ENCODE measurements around the gene WDTC1. TPM values are rescaled to one million over a fixed set of nuclear protein-coding genes. Genes with fewer than 3 reads are reported as not detected.

The WDTC1 gene
- total and polyA plus RNA-seq, 9 of the 15 experiments (the other 6 are each of a cell fraction or from before 2014, with no cell fraction given): 0.18 to 32.3 (median 8.8) TPM

DNA sequence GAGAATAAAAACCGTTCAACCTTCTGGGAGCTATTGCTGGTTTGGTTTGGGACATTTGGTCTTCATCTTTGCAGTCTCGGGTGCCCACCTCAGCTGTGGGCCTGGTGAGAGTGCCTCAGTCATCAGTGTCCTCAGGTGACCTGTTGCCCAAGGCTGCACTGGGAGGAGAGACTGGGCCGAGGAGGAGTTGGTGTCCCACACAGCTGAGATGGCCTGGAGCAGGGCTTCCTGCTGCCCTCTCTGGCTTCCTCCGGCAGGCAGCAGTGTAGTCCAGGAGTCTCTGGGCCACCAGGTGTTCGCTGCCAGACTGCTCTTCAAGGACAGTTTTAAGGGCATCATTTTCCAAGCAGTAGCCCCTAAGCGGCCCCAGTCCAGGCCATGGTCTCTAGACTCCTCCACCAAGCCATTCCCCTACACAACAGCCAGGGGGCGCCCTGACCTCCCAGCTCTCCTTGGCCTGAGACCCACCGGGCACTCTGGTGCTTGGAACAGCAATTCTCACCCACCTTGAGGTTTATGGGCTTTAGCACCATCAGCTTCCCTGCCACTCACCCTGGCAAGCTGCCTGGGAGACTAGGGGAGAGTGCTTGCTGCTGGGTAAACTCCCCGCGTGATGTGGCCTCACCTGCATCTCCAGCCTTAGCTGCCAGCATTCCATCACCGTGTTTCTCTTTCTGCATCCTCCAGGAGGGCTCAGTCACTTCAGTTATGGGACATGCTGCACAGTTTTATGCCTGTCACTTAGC is 98.3 kb downstream of the WDTC1 start (continued):
- TF ChIP-seq, protein P1, sequence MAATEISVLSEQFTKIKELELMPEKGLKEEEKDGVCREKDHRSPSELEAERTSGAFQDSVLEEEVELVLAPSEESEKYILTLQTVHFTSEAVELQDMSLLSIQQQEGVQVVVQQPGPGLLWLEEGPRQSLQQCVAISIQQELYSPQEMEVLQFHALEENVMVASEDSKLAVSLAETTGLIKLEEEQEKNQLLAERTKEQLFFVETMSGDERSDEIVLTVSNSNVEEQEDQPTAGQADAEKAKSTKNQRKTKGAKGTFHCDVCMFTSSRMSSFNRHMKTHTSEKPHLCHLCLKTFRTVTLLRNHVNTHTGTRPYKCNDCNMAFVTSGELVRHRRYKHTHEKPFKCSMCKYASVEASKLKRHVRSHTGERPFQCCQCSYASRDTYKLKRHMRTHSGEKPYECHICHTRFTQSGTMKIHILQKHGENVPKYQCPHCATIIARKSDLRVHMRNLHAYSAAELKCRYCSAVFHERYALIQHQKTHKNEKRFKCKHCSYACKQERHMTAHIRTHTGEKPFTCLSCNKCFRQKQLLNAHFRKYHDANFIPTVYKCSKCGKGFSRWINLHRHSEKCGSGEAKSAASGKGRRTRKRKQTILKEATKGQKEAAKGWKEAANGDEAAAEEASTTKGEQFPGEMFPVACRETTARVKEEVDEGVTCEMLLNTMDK (IDR thresholded peaks at IDR 0.05; ENCODE audit: borderline replicate concordance, insufficient read depth, low read depth, low read length, poor library complexity, severe bottlenecking): peak; percentile 94
- TF ChIP-seq, protein P2, sequence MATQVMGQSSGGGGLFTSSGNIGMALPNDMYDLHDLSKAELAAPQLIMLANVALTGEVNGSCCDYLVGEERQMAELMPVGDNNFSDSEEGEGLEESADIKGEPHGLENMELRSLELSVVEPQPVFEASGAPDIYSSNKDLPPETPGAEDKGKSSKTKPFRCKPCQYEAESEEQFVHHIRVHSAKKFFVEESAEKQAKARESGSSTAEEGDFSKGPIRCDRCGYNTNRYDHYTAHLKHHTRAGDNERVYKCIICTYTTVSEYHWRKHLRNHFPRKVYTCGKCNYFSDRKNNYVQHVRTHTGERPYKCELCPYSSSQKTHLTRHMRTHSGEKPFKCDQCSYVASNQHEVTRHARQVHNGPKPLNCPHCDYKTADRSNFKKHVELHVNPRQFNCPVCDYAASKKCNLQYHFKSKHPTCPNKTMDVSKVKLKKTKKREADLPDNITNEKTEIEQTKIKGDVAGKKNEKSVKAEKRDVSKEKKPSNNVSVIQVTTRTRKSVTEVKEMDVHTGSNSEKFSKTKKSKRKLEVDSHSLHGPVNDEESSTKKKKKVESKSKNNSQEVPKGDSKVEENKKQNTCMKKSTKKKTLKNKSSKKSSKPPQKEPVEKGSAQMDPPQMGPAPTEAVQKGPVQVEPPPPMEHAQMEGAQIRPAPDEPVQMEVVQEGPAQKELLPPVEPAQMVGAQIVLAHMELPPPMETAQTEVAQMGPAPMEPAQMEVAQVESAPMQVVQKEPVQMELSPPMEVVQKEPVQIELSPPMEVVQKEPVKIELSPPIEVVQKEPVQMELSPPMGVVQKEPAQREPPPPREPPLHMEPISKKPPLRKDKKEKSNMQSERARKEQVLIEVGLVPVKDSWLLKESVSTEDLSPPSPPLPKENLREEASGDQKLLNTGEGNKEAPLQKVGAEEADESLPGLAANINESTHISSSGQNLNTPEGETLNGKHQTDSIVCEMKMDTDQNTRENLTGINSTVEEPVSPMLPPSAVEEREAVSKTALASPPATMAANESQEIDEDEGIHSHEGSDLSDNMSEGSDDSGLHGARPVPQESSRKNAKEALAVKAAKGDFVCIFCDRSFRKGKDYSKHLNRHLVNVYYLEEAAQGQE (IDR thresholded peaks at IDR 0.05; ENCODE audit: borderline replicate concordance): peak; percentile 71
- TF ChIP-seq, protein P2 (CRISPR knock-in tag; IDR thresholded peaks at IDR 0.05; ENCODE audit: low read depth): no peak
- TF ChIP-seq ZNF431 (CRISPR knock-in tag; IDR thresholded peaks at IDR 0.05): no peak
- no peak for TF ChIP-seq CREB1 (IDR thresholded peaks at IDR 0.05)
- 0 out of 2 replicates have a peak, but pooled peaks have one; percentile 16 for TF ChIP-seq CREB1 (CRISPR knock-in tag; IDR thresholded peaks at IDR 0.05)
- TF ChIP-seq BCOR (IDR thresholded peaks at IDR 0.05): no peak
- TF ChIP-seq, protein P3, sequence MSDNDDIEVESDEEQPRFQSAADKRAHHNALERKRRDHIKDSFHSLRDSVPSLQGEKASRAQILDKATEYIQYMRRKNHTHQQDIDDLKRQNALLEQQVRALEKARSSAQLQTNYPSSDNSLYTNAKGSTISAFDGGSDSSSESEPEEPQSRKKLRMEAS (CRISPR knock-in tag; IDR thresholded peaks at IDR 0.05): peak; percentile 45; the same call in 1 of the 2 replicates
- 0 out of 2 replicates have a peak, but pooled peaks have one; percentile 61 for TF ChIP-seq PHB (CRISPR knock-in tag; IDR thresholded peaks at IDR 0.05)
- 0 out of 2 replicates have a peak, but pooled peaks have one; percentile 28 for TF ChIP-seq RBFOX2 (IDR thresholded peaks at IDR 0.05; ENCODE audit: low read depth, low read length)
- TF ChIP-seq EHMT2 (IDR thresholded peaks at IDR 0.05): no peak
- peak; percentile 33 for TF ChIP-seq HMGN3 (IDR thresholded peaks at IDR 0.05; ENCODE audit: borderline replicate concordance, extremely low read depth, insufficient read length, low read depth, low read length)
- TF ChIP-seq, protein P4, sequence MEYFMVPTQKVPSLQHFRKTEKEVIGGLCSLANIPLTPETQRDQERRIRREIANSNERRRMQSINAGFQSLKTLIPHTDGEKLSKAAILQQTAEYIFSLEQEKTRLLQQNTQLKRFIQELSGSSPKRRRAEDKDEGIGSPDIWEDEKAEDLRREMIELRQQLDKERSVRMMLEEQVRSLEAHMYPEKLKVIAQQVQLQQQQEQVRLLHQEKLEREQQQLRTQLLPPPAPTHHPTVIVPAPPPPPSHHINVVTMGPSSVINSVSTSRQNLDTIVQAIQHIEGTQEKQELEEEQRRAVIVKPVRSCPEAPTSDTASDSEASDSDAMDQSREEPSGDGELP (CRISPR knock-in tag; IDR thresholded peaks at IDR 0.05; ENCODE audit: borderline replicate concordance): peak; percentile 31; the same call in 1 of the 2 replicates
- TF ChIP-seq TEAD1 (CRISPR knock-in tag; IDR thresholded peaks at IDR 0.05): peak in 1 of 2 experiments; percentile 65; a peak in 1 of 4 replicates
- TF ChIP-seq ZBED1 (IDR thresholded peaks at IDR 0.05): 0 out of 2 replicates have a peak, but pooled peaks have one; percentile 16
- TF ChIP-seq ZNF282 (CRISPR knock-in tag; IDR thresholded peaks at IDR 0.05): 0 out of 2 replicates have a peak, but pooled peaks have one; percentile 43
- TF ChIP-seq HDGF (IDR thresholded peaks at IDR 0.05): peak; percentile 83; the same call in 1 of the 2 replicates

Measured in K562 (cell line).